Body of pancreas (tissue), 4 donors: ENCODE results near the gene ACADSB. TPM values are rescaled to one million over a fixed set of nuclear protein-coding genes. Genes with fewer than 3 reads are reported as not detected.

Source experiments
- ATAC-seq: fragments of 150-250 bp; one replicate; pipeline ENCODE4 v1.9.1; 2016
- DNase-seq, 4 donors: peaks; one replicate each; pipeline ENCODE4 v3.0.0-alpha.2; 2019
- H3K27ac ChIP-seq, 4 donors: fragments of 200-600 bp; sonication (generic); 1 replicate in 3 of 4; 2 replicates in 1 of 4; pipeline versions ENCODE4 v1.5.1 to v1.6.1; 2016 to 2019; ENCODE audit warnings: mild to moderate bottlenecking in 1 of 4, mixed read lengths in 1 of 4, moderate library complexity in 1 of 4
- H3K27me3 ChIP-seq, 2 donors: fragments of 200-600 bp; sonication (generic); one replicate each; pipeline ENCODE4 v1.6.0; 2016; ENCODE audit warnings: mild to moderate bottlenecking in 1 of 2
- H3K36me3 ChIP-seq, 2 donors: fragments of 200-600 bp; sonication (generic); replicated peaks in 1 of 2; 2 replicates each; pipeline ENCODE4 v1.5.1; 2016; ENCODE audit warnings: low read depth in 2 of 2; ENCODE audit not compliant: insufficient read depth in 1 of 2
- H3K4me1 ChIP-seq: fragments of 200-600 bp; sonication (generic); one replicate; pipeline ENCODE4 v1.6.0; 2016
- H3K4me3 ChIP-seq, 2 donors: fragments of 200-600 bp; sonication (generic); 1 replicate in 1 of 2; 2 replicates in 1 of 2; pipeline ENCODE4 v1.5.1; 2016 to 2019
- H3K9me3 ChIP-seq, 3 donors: fragments of 200-600 bp; sonication (generic); 1 replicate in 2 of 3; 2 replicates in 1 of 3; pipeline ENCODE4 v1.5.1; 2016
- POLR2A ChIP-seq, 3 donors: fragments of 450-650 bp; IDR thresholded peaks; one replicate each; pipeline ENCODE4 v1.6.1; 2016; ENCODE audit warnings: antibody characterized with exemption in 3 of 3, mild to moderate bottlenecking in 2 of 3
- whole genome bisulfite sequencing, 2 donors: methylation state at CpG; one replicate each; pipeline ENCODE4 v1.1.5; 2017; 5-methylcytosine and 5-hydroxymethylcytosine counted together
- intact Hi-C: fragments of 100-400 bp; cut with DNase I; formaldehyde crosslinking; loops from one replicate; pipeline ENCODE4 v1.15.1; 2023
- total RNA-seq, 2 donors: library from RNA; depleted of rRNA; stranded (reverse); fragments of >200 nt; gene quantifications; one replicate each; pipeline ENCODE4 v1.1.0, GENCODE V29; 2016
- TF ChIP-seq, protein P1 (sequence below), 7 experiments: fragments of 450-650 bp in 4 of 7; fragments of 200-600 bp in 3 of 7; sonication (generic) in 3 of 7; IDR thresholded peaks; one replicate each; pipeline ENCODE4 v1.5.1; 2016 to 2019; ENCODE audit warnings: antibody characterized with exemption in 7 of 7

The ACADSB gene
- total RNA-seq, 2 donors from 2014 or later, result 13.8 to 21.8 TPM

DNA sequence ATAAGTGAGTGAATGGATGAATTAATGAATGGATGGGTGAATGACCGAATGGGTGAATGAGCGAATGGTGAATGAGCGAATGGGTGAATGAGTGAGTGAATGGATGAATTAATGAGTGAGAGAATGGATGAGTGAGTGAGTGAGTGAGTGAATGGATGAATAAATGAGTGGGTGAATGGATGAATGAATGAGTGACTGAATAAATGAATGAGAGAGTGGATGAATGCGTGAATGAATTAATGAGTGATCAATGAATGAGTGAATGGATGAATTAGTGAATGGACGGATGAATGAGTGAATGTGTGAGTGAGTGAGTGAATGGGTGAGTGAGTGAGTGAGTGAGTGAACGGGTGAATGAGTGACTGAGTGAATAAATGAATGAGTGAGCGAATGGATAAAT is 77.5 kb downstream of the ACADSB start:
- 66% methylated on average over 7 of the region's 7 CpGs for WGBS, 2 donors
- no peaks in the 10 kb centered on the region for H3K9me3 ChIP-seq
- ATAC-seq (no peak), DNase-seq (no peak)
- no peaks in the 10 kb centered on the region for H3K36me3 ChIP-seq
- no peaks in the 10 kb centered on the region for H3K4me1 ChIP-seq
- no peak overlapping the region for H3K4me3 ChIP-seq
- TF ChIP-seq, protein P1, sequence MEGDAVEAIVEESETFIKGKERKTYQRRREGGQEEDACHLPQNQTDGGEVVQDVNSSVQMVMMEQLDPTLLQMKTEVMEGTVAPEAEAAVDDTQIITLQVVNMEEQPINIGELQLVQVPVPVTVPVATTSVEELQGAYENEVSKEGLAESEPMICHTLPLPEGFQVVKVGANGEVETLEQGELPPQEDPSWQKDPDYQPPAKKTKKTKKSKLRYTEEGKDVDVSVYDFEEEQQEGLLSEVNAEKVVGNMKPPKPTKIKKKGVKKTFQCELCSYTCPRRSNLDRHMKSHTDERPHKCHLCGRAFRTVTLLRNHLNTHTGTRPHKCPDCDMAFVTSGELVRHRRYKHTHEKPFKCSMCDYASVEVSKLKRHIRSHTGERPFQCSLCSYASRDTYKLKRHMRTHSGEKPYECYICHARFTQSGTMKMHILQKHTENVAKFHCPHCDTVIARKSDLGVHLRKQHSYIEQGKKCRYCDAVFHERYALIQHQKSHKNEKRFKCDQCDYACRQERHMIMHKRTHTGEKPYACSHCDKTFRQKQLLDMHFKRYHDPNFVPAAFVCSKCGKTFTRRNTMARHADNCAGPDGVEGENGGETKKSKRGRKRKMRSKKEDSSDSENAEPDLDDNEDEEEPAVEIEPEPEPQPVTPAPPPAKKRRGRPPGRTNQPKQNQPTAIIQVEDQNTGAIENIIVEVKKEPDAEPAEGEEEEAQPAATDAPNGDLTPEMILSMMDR (IDR thresholded peaks at IDR 0.05), result no peak
- TF ChIP-seq POLR2A (IDR thresholded peaks at IDR 0.05), result no peak
- H3K27me3 ChIP-seq, result no peaks in the 10 kb centered on the region
- intact Hi-C loops, result no loop called here
- H3K27ac ChIP-seq, result no peak overlapping the region

DNA sequence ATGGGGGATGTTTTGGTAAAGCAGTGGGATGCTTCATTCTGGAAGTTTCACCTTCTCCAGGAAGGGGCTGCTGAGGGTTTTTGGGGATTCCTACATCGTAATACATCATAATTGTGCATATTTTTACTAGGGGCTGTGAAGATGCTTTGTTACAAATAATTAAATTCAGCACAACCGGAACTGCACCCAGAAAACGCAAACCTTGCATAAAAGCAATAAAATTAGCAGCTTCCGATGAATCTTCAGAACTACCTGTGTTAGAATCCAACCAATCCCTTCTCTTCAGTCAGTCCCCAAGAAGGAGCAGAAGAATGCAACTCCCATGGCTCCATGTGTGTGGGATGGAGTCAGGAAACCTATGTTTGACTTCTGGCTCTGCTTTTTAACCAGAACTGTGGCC is 78.5 kb downstream of the ACADSB start:
- DNase-seq (no peak), ATAC-seq (no peak)
- intact Hi-C loops, result no loop called here
- WGBS, 2 donors, result 77 to 85% methylated on average over 4 of the region's 4 CpGs
- H3K4me1 ChIP-seq, result no peaks in the 10 kb centered on the region
- no peak overlapping the region for H3K4me3 ChIP-seq
- TF ChIP-seq POLR2A (IDR thresholded peaks at IDR 0.05), result no peak
- TF ChIP-seq, protein P1 (IDR thresholded peaks at IDR 0.05), result no peak
- H3K27ac ChIP-seq, result no peak overlapping the region
- H3K36me3 ChIP-seq, result no peaks in the 10 kb centered on the region
- no peaks in the 10 kb centered on the region for H3K27me3 ChIP-seq
- H3K9me3 ChIP-seq, result no peaks in the 10 kb centered on the region

DNA sequence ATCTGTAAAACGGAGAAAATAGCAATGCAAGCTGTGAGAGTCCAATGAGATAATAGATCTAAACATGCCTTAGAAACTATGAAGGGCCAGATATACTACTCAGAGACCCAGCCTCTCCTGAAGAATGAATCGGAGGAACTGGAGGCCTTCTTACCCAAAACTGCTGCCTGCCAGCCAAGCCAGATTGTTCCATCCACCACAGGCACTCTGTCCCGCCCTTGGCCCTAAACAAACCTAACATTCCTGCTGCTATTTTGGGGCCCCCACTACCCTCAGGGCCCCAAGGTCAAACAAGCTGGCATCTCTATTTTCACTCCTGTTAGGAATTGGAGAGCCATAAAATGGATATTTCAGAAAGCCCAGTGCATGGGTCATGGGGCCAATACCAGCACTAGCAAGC is 79.0 kb downstream of the ACADSB start:
- no peak overlapping the region for H3K4me3 ChIP-seq
- 51 to 58% methylated on average over 3 of the region's 3 CpGs for WGBS, 2 donors
- H3K4me1 ChIP-seq, result no peaks in the 10 kb centered on the region
- intact Hi-C loops, result no loop called here
- no peaks in the 10 kb centered on the region for H3K27me3 ChIP-seq
- no peak overlapping the region for H3K27ac ChIP-seq
- DNase-seq, result no peak
- TF ChIP-seq POLR2A (IDR thresholded peaks at IDR 0.05), result no peak
- TF ChIP-seq, protein P1 (IDR thresholded peaks at IDR 0.05), result no peak
- no peaks in the 10 kb centered on the region for H3K36me3 ChIP-seq
- H3K9me3 ChIP-seq, result no peaks in the 10 kb centered on the region
- ATAC-seq, result no peak

DNA sequence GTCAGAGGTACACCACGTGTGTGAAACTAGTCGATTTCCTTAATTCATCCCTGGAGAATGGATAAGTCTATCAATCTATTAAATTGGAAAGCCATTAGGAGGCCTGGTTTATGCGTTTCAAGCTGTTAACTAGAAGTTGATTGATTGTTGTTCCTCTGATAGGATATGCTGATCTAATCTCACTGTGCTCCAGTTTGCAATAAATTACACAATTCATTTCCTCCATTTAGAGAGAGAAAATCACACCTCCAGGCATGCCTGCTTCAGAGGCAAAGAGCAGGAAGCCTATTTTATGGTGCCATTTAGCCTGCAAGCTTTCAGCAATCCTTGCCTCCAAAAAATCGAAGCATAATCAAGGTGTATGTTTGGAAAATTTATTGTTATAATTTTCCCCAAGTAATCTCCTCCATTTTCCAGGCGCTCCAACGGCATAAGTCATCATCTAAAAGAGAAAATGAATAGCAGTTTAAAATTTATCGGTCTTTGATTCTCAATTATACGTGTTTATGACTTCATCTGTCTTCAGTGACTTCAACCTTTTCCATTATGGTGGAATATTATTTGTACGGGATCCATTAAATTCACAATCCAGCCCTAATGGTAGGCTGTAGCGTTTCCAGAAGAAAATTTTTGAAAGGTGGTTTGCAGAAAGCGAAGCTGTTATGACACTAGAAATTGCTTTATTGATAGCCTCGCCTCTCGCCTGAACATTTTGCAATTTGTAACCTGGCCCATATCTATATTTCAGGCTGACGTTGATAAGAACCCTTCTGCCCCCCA is 84.0 kb downstream of the ACADSB start:
- no peak for DNase-seq
- Histone ChIP-seq H3K9me3 (no peaks in the 10 kb centered on the region), H3K27me3 (peaks cover 0 to 7% of the 10 kb centered on the region in 2 donors), H3K4me1 (no peaks in the 10 kb centered on the region), H3K27ac (no peak overlapping the region), H3K4me3 (no peak overlapping the region), H3K36me3 (no peaks in the 10 kb centered on the region)
- intact Hi-C loops, result no loop called here
- ATAC-seq, result no peak
- no peak for TF ChIP-seq POLR2A (IDR thresholded peaks at IDR 0.05)
- TF ChIP-seq, protein P1 (IDR thresholded peaks at IDR 0.05), result no peak
- 62 to 68% methylated on average over 14 of the region's 14 CpGs for WGBS, 2 donors

DNA sequence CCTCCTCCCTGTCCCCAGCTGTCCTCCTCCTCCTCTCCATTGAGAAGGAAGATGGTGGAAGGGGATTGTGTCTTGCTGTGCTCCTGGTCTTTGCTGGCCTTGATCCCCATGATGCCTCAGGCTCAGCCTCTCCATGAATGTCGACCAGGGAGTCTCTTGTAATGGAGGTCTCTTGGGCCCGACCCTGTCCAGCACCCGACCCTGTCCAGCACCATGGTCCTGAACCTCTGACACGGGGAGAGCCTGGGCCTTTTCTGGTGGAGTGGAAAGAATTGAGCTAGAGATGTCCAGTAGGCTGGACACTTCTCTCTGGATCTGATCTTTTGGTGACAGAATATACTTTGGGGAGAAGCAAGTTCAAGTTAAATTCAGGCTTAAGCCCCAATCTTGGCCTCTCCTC is 84.7 kb downstream of the ACADSB start:
- H3K9me3 ChIP-seq, result no peaks in the 10 kb centered on the region
- WGBS, 2 donors, result 49 to 58% methylated on average over 4 of the region's 4 CpGs
- peaks cover 0 to 7% of the 10 kb centered on the region in 2 donors for H3K27me3 ChIP-seq
- H3K36me3 ChIP-seq, result no peaks in the 10 kb centered on the region
- no peaks in the 10 kb centered on the region for H3K4me1 ChIP-seq
- DNase-seq, result no peak
- H3K4me3 ChIP-seq, result no peak overlapping the region
- no peak overlapping the region for H3K27ac ChIP-seq
- no peak for ATAC-seq
- TF ChIP-seq POLR2A (IDR thresholded peaks at IDR 0.05), result no peak
- TF ChIP-seq, protein P1 (IDR thresholded peaks at IDR 0.05), result no peak
- intact Hi-C loops, result no loop called here
